IMR-90 (cell line): ENCODE results near the gene FBXO3. TPM values are rescaled to one million over a fixed set of nuclear protein-coding genes. Genes with fewer than 3 reads are reported as not detected.

Experiments
- ATAC-seq: fragments of 200-7000 bp; cut with Tn5 transposase; 2 replicates; pipeline ENCODE4 v1.9.1; 2020; ENCODE audit warnings: low read depth, mild to moderate bottlenecking, moderate library complexity
- BruUV-seq: library from RNA; stranded (reverse); fragments of 400-500 nt; replicated peaks from 2 replicates; lab custom pipeline; 2021; lab: Mats Ljungman, UMichigan
- CTCF ChIA-PET: fragments of 300-600 bp; formaldehyde crosslinking; extraction: SDS; loops from one replicate; lab custom pipeline; 2021; ENCODE audit warnings: antibody characterized with exemption; lab: Yijun Ruan, JAX
- POLR2A ChIA-PET: fragments of 300-600 bp; sonication (Branson Sonifier 250); formaldehyde crosslinking; loops from one replicate; lab custom pipeline; 2022; ENCODE audit warnings: antibody characterized with exemption; ENCODE audit not compliant: unreplicated experiment; lab: Charles Lee
- DNase-seq: peaks from one replicate; pipeline ENCODE4 v3.0.0; 2013
- H2AFZ ChIP-seq: replicated peaks from 2 replicates; pipeline ENCODE3; 2013; ENCODE audit warnings: low read length, mild to moderate bottlenecking; ENCODE audit not compliant: poor library complexity
- H2AK5ac ChIP-seq: 2 replicates; pipeline ENCODE4 v1.6.1; 2013; ENCODE audit warnings: low read depth, low read length, inconsistent platforms
- H2AK9ac ChIP-seq: replicated peaks from 2 replicates; pipeline ENCODE3; 2013; ENCODE audit warnings: mild to moderate bottlenecking, low read depth, low read length, moderate library complexity; ENCODE audit not compliant: poor library complexity
- H2BK120ac ChIP-seq: 2 replicates; pipeline ENCODE4 v1.6.1; 2013; ENCODE audit warnings: low read depth, low read length, inconsistent platforms
- H2BK15ac ChIP-seq: 3 replicates; pipeline ENCODE4 v1.6.1; 2013; ENCODE audit warnings: low read depth, low read length, inconsistent platforms
- H2BK20ac ChIP-seq: 2 replicates; pipeline ENCODE4 v1.6.1; 2013; ENCODE audit warnings: low read depth, mild to moderate bottlenecking, inconsistent platforms, low read length, moderate library complexity
- H2BK5ac ChIP-seq: 2 replicates; pipeline ENCODE4 v1.6.1; 2013; ENCODE audit warnings: mild to moderate bottlenecking, low read depth, low read length, inconsistent platforms; ENCODE audit not compliant: poor library complexity, severe bottlenecking
- H3K14ac ChIP-seq: replicated peaks from 2 replicates; pipeline ENCODE4 v1.6.1; 2013; ENCODE audit warnings: low read depth, low read length, inconsistent platforms
- H3K18ac ChIP-seq: 2 replicates; pipeline ENCODE4 v1.6.1; 2013; ENCODE audit warnings: low read depth, low read length, control low read depth
- H3K23ac ChIP-seq: 2 replicates; pipeline ENCODE4 v1.6.1; 2013; ENCODE audit warnings: low read depth, low read length, inconsistent platforms
- H3K27ac ChIP-seq: 2 replicates; pipeline ENCODE4 v1.5.1; 2013; ENCODE audit warnings: mild to moderate bottlenecking, control low read depth, low read length; ENCODE audit not compliant: insufficient read depth
- H3K27me3 ChIP-seq: 2 replicates; pipeline ENCODE4 v1.6.1; 2013; ENCODE audit warnings: low read length; ENCODE audit not compliant: control insufficient read depth, insufficient read depth
- H3K36me3 ChIP-seq: 2 replicates; pipeline ENCODE4 v1.6.1; 2013; ENCODE audit warnings: low read length, mixed read lengths; ENCODE audit not compliant: control insufficient read depth, insufficient read depth
- H3K4ac ChIP-seq: 2 replicates; pipeline ENCODE4 v1.6.1; 2013; ENCODE audit warnings: low read depth, low read length, inconsistent platforms
- H3K4me1 ChIP-seq: 2 replicates; pipeline ENCODE4 v1.6.1; 2013; ENCODE audit warnings: low read length, mixed read lengths; ENCODE audit not compliant: control insufficient read depth, insufficient read depth
- H3K4me2 ChIP-seq: 2 replicates; pipeline ENCODE4 v1.6.1; 2013; ENCODE audit warnings: low read depth, mild to moderate bottlenecking, control low read depth, low read length, moderate library complexity
- H3K4me3 ChIP-seq: 2 replicates; pipeline ENCODE4 v1.5.1; 2013; ENCODE audit warnings: low read depth, mild to moderate bottlenecking, control low read depth, low read length, moderate library complexity; ENCODE audit not compliant: insufficient read depth
- H3K56ac ChIP-seq: 2 replicates; pipeline ENCODE4 v1.6.1; 2013; ENCODE audit warnings: low read length, inconsistent platforms; ENCODE audit not compliant: insufficient read depth; ENCODE audit errors: extremely low read depth
- H3K79me1 ChIP-seq, 2 experiments: 2 replicates each; pipeline ENCODE4 v1.6.1; 2013; ENCODE audit warnings: low read length in 2 of 2, inconsistent platforms in 1 of 2, low read depth in 1 of 2
- H3K9ac ChIP-seq: 2 replicates; pipeline ENCODE4 v1.6.1; 2013; ENCODE audit warnings: low read depth, low read length, control low read depth
- H3K9me1 ChIP-seq: 2 replicates; pipeline ENCODE4 v1.6.1; 2013; ENCODE audit warnings: low read length, inconsistent platforms; ENCODE audit not compliant: insufficient read depth
- H3K9me3 ChIP-seq: 2 replicates; pipeline ENCODE4 v1.6.1; 2013; ENCODE audit warnings: low read length; ENCODE audit not compliant: control insufficient read depth, insufficient read depth
- H4K20me1 ChIP-seq: 2 replicates; pipeline ENCODE4 v1.6.1; 2013; ENCODE audit warnings: low read length, inconsistent platforms; ENCODE audit not compliant: insufficient read depth
- H4K5ac ChIP-seq: 2 replicates; pipeline ENCODE4 v1.6.1; 2013; ENCODE audit warnings: mild to moderate bottlenecking, low read depth, low read length, control low read depth
- H4K8ac ChIP-seq, 2 experiments: 2 replicates each; pipeline ENCODE4 v1.6.1; 2013; ENCODE audit warnings: low read depth in 2 of 2, low read length in 2 of 2, control low read depth in 1 of 2, inconsistent platforms in 1 of 2
- H4K91ac ChIP-seq: 2 replicates; pipeline ENCODE4 v1.6.1; 2013; ENCODE audit warnings: low read depth, low read length, inconsistent platforms; ENCODE audit not compliant: insufficient read depth
- BHLHE40 ChIP-seq: fragments of 150-350 bp; IDR thresholded peaks from 2 replicates; pipeline ENCODE4 v1.6.1; 2016; ENCODE audit warnings: mild to moderate bottlenecking, low read depth, low read length
- CEBPB ChIP-seq: IDR thresholded peaks from 2 replicates; pipeline ENCODE4 v1.6.1; 2012; ENCODE audit warnings: low read depth, low read length, improper control_type of control experiment
- CHD1 ChIP-seq: IDR thresholded peaks from 2 replicates; pipeline ENCODE4 v1.6.1; 2012; ENCODE audit warnings: low read depth, low read length, improper control_type of control experiment
- FOS ChIP-seq: fragments of 150-350 bp; IDR thresholded peaks from 2 replicates; pipeline ENCODE4 v1.6.1; 2016; ENCODE audit warnings: low read depth, low read length
- MAFK ChIP-seq: IDR thresholded peaks from 2 replicates; pipeline ENCODE4 v1.6.1; 2012; ENCODE audit warnings: low read depth, low read length, improper control_type of control experiment
- MAZ ChIP-seq: IDR thresholded peaks from 2 replicates; pipeline ENCODE4 v1.6.1; 2012; ENCODE audit warnings: low read depth, mild to moderate bottlenecking, low read length, improper control_type of control experiment, moderate library complexity, borderline replicate concordance
- MXI1 ChIP-seq: IDR thresholded peaks from 2 replicates; pipeline ENCODE4 v1.6.1; 2012; ENCODE audit warnings: low read depth, mild to moderate bottlenecking, low read length, moderate library complexity, borderline replicate concordance
- NFE2L2 ChIP-seq: fragments of 150-350 bp; IDR thresholded peaks from 2 replicates; pipeline ENCODE4 v1.6.1; 2016; ENCODE audit warnings: low read depth, mild to moderate bottlenecking, low read length
- POLR2A ChIP-seq: IDR thresholded peaks from 2 replicates; pipeline ENCODE4 v1.6.1; 2012; ENCODE audit warnings: mild to moderate bottlenecking, low read depth, low read length
- RAD21 ChIP-seq: IDR thresholded peaks from 2 replicates; pipeline ENCODE4 v1.6.1; 2012; ENCODE audit warnings: low read length, improper control_type of control experiment
- RCOR1 ChIP-seq: IDR thresholded peaks from 2 replicates; pipeline ENCODE4 v1.6.1; 2012; ENCODE audit warnings: mild to moderate bottlenecking, low read length, improper control_type of control experiment; ENCODE audit not compliant: insufficient replicate concordance
- RFX5 ChIP-seq: IDR thresholded peaks from 2 replicates; pipeline ENCODE4 v1.8.0; 2012; ENCODE audit warnings: low read depth, mild to moderate bottlenecking, low read length, moderate library complexity
- SMC3 ChIP-seq: fragments of 150-350 bp; IDR thresholded peaks from 2 replicates; pipeline ENCODE4 v1.6.1; 2016; ENCODE audit warnings: low read depth, mild to moderate bottlenecking, antibody characterized with exemption, low read length, moderate library complexity
- WGBS, 2 experiments: methylation state at CpG; one replicate each; pipeline versions ENCODE4 v1.1.5 to v1.1.7; 2013; ENCODE audit warnings: missing lambda C conversion rate in 2 of 2; ENCODE audit not compliant: insufficient read length in 1 of 2; ENCODE audit errors: extremely low coverage in 2 of 2; 5-methylcytosine and 5-hydroxymethylcytosine counted together
- dilution Hi-C: fragments of 300-500 bp; cut with HindIII; formaldehyde crosslinking; loops from one replicate; pipeline ENCODE4 v1.14.3; 2018; ENCODE audit warnings: low sequenced_read_pairs; ENCODE audit not compliant: unreplicated experiment
- in situ Hi-C: fragments of 300-500 bp; cut with MboI; formaldehyde crosslinking; loops from 3 replicates; pipeline ENCODE4 v1.14.3; 2019; ENCODE audit warnings: low sequenced_read_pairs, inconsistent platforms, mixed read lengths
- intact Hi-C: fragments of 100-400 bp; cut with micrococcal nuclease; formaldehyde crosslinking; loops from 2 replicates; pipeline ENCODE4 v1.10.0; 2022
- polyA plus RNA-seq, 3 experiments: library from polyadenylated mRNA; depleted of rRNA; stranded (reverse); fragments of >200 nt; gene quantifications; 2 replicates each; pipeline ENCODE4 v1.2.3, GENCODE V29; 2012; ENCODE audit warnings: low replicate concordance in 1 of 3
- total RNA-seq: library from RNA; depleted of rRNA; stranded (reverse); fragments of >200 nt; gene quantifications from 2 replicates; pipeline ENCODE4 v1.2.3, GENCODE V29; 2012
- TF ChIP-seq, protein P1 (sequence below): conservative IDR thresholded peaks from 2 replicates; pipeline ENCODE4 v1.5.1; 2012; ENCODE audit warnings: mild to moderate bottlenecking, low read depth, low read length, improper control_type of control experiment
- TF ChIP-seq, protein P2 (sequence below): fragments of 150-350 bp; IDR thresholded peaks from 2 replicates; pipeline ENCODE4 v1.6.1; 2016; ENCODE audit warnings: low read depth, mild to moderate bottlenecking, low read length, moderate library complexity, borderline replicate concordance

The FBXO3 gene
- total and polyA plus RNA-seq, 2 of the 4 experiments (the other 2 are of a cell fraction), result 26.2 to 51.1 TPM

DNA sequence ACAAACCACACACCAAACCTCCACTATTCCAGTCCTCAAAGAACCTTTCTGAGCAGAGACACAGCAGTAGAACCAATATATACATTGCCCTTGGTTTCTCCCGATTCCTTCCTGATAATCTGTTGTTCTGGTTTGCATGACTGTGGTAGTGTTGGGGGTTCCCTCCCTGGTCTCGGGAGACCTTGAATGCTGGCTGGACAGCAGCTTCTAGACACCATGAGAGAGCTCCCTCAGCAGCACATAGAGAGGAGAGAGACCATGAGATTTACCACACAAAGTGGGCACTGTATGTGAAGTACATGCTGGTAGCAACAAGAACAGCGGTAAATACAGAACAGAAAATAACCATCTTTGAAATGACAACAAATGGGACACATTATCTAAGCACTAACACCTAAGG is 76.3 kb downstream of the FBXO3 start:
- TF ChIP-seq MAFK, result no peak
- TF ChIP-seq RFX5, result no peak
- no peak for TF ChIP-seq FOS
- TF ChIP-seq, protein P1, sequence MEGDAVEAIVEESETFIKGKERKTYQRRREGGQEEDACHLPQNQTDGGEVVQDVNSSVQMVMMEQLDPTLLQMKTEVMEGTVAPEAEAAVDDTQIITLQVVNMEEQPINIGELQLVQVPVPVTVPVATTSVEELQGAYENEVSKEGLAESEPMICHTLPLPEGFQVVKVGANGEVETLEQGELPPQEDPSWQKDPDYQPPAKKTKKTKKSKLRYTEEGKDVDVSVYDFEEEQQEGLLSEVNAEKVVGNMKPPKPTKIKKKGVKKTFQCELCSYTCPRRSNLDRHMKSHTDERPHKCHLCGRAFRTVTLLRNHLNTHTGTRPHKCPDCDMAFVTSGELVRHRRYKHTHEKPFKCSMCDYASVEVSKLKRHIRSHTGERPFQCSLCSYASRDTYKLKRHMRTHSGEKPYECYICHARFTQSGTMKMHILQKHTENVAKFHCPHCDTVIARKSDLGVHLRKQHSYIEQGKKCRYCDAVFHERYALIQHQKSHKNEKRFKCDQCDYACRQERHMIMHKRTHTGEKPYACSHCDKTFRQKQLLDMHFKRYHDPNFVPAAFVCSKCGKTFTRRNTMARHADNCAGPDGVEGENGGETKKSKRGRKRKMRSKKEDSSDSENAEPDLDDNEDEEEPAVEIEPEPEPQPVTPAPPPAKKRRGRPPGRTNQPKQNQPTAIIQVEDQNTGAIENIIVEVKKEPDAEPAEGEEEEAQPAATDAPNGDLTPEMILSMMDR, result no peak
- TF ChIP-seq BHLHE40, result no peak
- TF ChIP-seq POLR2A, result no peak
- no peak for TF ChIP-seq CEBPB
- TF ChIP-seq MAZ, result no peak
- TF ChIP-seq CHD1, result no peak
- no peak for TF ChIP-seq MXI1
- TF ChIP-seq, protein P2, sequence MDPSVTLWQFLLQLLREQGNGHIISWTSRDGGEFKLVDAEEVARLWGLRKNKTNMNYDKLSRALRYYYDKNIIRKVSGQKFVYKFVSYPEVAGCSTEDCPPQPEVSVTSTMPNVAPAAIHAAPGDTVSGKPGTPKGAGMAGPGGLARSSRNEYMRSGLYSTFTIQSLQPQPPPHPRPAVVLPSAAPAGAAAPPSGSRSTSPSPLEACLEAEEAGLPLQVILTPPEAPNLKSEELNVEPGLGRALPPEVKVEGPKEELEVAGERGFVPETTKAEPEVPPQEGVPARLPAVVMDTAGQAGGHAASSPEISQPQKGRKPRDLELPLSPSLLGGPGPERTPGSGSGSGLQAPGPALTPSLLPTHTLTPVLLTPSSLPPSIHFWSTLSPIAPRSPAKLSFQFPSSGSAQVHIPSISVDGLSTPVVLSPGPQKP, result no peak
- no peak for TF ChIP-seq SMC3
- no peak for TF ChIP-seq NFE2L2
- TF ChIP-seq RCOR1, result no peak
- no peak for TF ChIP-seq RAD21
- Histone ChIP-seq H3K27ac (no peak overlapping the region), H2BK20ac (peak overlapping the region; percentile 72; the same call in 1 of the 2 replicates), H4K5ac (peak overlapping the region; percentile 36; the same call in 1 of the 2 replicates), H3K9me1 (peaks cover 27% of the 10 kb centered on the region), H3K27me3 (no peaks in the 10 kb centered on the region), H3K18ac (no peak overlapping the region), H3K36me3 (no peaks in the 10 kb centered on the region), H3K14ac (peak overlapping the region; percentile 62), H2BK15ac (peak overlapping the region; percentile 68; the same call in 1 of the 3 replicates), H2AK9ac (peak overlapping the region; percentile 53), H2AFZ (peak overlapping the region; percentile 38), H4K91ac (peak overlapping the region; percentile 19), H3K56ac (no peak overlapping the region), H3K4ac (peak overlapping the region; percentile 75), H2BK5ac (peak overlapping the region; percentile 7), H3K9me3 (no peaks in the 10 kb centered on the region), H3K23ac (peak overlapping the region; percentile 77; the same call in 1 of the 2 replicates), H2BK120ac (peak overlapping the region; percentile 71), H3K79me1 (peaks cover 0 to 40% of the 10 kb centered on the region in 2 experiments; a peak in 2 of 4 replicates), H4K20me1 (peaks cover 4% of the 10 kb centered on the region; the same call in 1 of the 2 replicates), H3K4me3 (no peak overlapping the region), H2AK5ac (peak overlapping the region; percentile 73), H4K8ac (peak overlapping the region in 1 of 2 experiments; percentile 30; a peak in 1 of 4 replicates), H3K4me2 (no peak overlapping the region), H3K9ac (no peak overlapping the region), H3K4me1 (peaks cover 23% of the 10 kb centered on the region)
- intact Hi-C loops (no loop called here), in situ Hi-C loops (no loop called here), dilution Hi-C loops (no loop called here)
- no CpG with 5 or more reads among the region's 3 CpGs for WGBS, 2 experiments
- DNase-seq, result no peak
- CTCF ChIA-PET, result no interaction called here
- POLR2A ChIA-PET, result no interaction called here
- no peak for ATAC-seq
- BruUV-seq, result no TSS peak
